Peyer's patch (tissue), 4 donors: Measurements from ENCODE around the gene FOCAD.

Experiments
- POLR2A ChIP-seq, 2 donors: fragments of 450-650 bp; IDR thresholded peaks; one replicate each; pipeline ENCODE4 v1.5.1; 2017; ENCODE audit warnings: antibody characterized with exemption in 2 of 2, mild to moderate bottlenecking in 2 of 2, moderate library complexity in 2 of 2
- TF ChIP-seq, protein P1 (sequence below), 6 experiments: fragments of 450-650 bp in 4 of 6; fragments of 200-600 bp in 2 of 6; sonication (generic) in 1 of 6; IDR thresholded peaks; one replicate each; pipeline ENCODE4 v1.5.1; 2017 to 2019; ENCODE audit warnings: antibody characterized with exemption in 6 of 6, mild to moderate bottlenecking in 3 of 6, moderate library complexity in 1 of 6

DNA sequence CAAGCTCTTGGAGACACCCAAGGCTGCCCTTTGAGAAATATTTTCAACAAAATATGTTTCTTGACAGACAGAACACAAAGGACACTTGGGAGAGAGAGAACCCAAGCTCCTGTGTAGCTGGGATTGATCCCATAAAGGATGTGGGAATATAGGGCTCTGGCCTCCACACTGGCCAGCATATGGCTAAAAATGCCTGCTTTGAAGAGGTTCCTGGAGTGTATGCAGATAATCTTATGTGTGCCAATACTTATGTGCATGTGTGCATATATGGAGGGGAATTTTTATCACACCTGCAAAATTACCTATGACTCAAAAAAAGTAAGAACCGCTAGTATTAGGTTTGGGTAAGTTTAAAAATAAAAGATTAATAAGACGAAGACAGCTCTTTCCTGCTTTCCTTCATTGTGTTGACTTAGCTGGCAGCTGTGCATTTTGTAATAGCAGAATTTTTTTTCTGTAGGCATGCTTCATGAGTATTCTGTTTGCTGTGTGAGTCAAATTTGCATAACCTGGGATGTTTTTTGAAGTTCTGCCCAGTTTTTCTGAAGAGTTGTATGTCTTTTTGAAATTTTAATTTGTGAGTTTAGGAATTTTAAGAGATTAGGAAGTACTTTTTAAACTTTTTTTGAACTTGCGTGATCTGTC lies 304.7 kb downstream of the FOCAD start:
- TF ChIP-seq, protein P1, sequence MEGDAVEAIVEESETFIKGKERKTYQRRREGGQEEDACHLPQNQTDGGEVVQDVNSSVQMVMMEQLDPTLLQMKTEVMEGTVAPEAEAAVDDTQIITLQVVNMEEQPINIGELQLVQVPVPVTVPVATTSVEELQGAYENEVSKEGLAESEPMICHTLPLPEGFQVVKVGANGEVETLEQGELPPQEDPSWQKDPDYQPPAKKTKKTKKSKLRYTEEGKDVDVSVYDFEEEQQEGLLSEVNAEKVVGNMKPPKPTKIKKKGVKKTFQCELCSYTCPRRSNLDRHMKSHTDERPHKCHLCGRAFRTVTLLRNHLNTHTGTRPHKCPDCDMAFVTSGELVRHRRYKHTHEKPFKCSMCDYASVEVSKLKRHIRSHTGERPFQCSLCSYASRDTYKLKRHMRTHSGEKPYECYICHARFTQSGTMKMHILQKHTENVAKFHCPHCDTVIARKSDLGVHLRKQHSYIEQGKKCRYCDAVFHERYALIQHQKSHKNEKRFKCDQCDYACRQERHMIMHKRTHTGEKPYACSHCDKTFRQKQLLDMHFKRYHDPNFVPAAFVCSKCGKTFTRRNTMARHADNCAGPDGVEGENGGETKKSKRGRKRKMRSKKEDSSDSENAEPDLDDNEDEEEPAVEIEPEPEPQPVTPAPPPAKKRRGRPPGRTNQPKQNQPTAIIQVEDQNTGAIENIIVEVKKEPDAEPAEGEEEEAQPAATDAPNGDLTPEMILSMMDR (IDR thresholded peaks at IDR 0.05), result no peak
- no peak for TF ChIP-seq POLR2A (IDR thresholded peaks at IDR 0.05)
